Stimulated activated naive CD8-positive, alpha-beta T cell treated with anti-CD3 and anti-CD28 coated beads, Interleukin-15, amount 100 ng/mL, for 72 hours (primary cell): Measurements from ENCODE around the gene CRADD.
"Not testable (repeated sequence)": the region's sequence is repeated elsewhere in the genome, so short reads cannot be mapped to it uniquely, and the experiment has no call there.

ENCODE experiments used
- ATAC-seq: fragments of 150-1000 bp; cut with Tn5 transposase; 2 replicates; pipeline ENCODE4 v1.10.0; 2021; ENCODE audit warnings: mild to moderate bottlenecking, moderate library complexity
- DNase-seq, 2 donors: peaks; one replicate each; pipeline ENCODE4 v3.0.0; 2021 to 2022
- H3K27ac Mint-ChIP-seq, 2 donors: one replicate each; pipeline ENCODE4 v1.8.0; 2022; ENCODE audit warnings: mild to moderate bottlenecking in 2 of 2, mixed read lengths in 2 of 2, moderate library complexity in 2 of 2
- H3K27me3 Mint-ChIP-seq: one replicate; pipeline ENCODE4 v1.8.0; 2022; ENCODE audit warnings: mixed read lengths
- H3K4me1 Mint-ChIP-seq: one replicate; pipeline ENCODE4 v1.8.0; 2022; ENCODE audit warnings: mild to moderate bottlenecking, mixed read lengths
- H3K4me3 Mint-ChIP-seq, 2 donors: one replicate each; pipeline ENCODE4 v1.8.0; 2022; ENCODE audit warnings: mild to moderate bottlenecking in 2 of 2, mixed read lengths in 2 of 2, moderate library complexity in 1 of 2
- H3K9me3 Mint-ChIP-seq, 2 donors: one replicate each; pipeline ENCODE4 v1.8.0; 2022; ENCODE audit warnings: mixed read lengths in 2 of 2

The CRADD gene

GRCh38 chr12:93784339-93785086 lies 107.3 kb downstream of the CRADD start:
- DNase-seq (peak; percentile 49 to 50), ATAC-seq (peak; percentile 71)
- Mint-ChIP-seq H3K4me1 (peaks cover 59% of the 10 kb centered on the region), H3K27ac (peak overlapping the region; percentile 93 to 96), H3K4me3 (peak overlapping the region; percentile 63 to 64), H3K9me3 (peaks cover 11 to 14% of the 10 kb centered on the region in 2 donors), H3K27me3 (no peaks in the 10 kb centered on the region)

- ATAC-seq = peak; percentile 91
- DNase-seq = peak; percentile 50 to 68
- H3K4me3 Mint-ChIP-seq = peak overlapping the region; percentile 64 to 65
- peaks cover 58% of the 10 kb centered on the region for H3K4me1 Mint-ChIP-seq
- H3K27ac Mint-ChIP-seq = peak overlapping the region; percentile 93 to 95
- H3K9me3 Mint-ChIP-seq = peaks cover 6 to 14% of the 10 kb centered on the region in 2 donors
- no peaks in the 10 kb centered on the region for H3K27me3 Mint-ChIP-seq
Measured at GRCh38 chr12:93785249-93786010, 108.3 kb downstream of the CRADD start.

DNA sequence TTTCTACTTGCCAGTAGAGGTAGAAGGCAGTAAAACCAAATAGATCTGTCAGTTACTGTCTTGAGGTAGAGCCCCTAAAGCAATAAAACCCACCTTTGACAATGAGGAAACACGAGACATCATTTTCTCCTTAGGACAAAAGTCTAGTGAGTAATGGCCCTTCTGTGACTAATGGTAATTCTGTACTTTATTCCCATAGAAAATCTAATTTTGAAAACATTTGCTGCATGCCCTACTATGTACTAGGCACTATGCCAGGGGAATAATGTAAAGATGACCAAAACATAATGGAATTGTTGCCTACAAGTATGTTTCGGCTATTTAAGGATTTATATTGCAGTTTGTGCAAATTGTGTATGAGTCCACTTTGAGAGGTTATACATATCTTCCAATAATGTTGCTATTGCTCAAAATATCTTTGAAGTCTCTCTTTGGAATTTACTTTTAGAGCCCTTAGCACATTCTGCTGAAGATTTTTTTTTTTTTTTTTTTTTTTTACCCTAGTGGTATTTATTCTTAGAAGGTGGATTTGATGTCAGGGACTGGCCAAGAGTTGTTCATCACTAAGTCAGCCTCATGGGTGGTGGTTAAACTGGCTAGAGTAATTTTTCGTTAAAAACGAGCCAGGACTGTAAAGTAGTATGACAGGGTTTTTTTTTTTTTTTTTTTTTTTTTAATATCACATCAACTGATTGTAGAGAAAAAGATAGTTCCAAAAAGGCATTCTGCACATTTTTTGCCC lies 109.7 kb downstream of the CRADD start:
- ATAC-seq = no peak
- H3K27ac Mint-ChIP-seq = no peak overlapping the region

GRCh38 chr12:93788853-93789252 lies 111.7 kb downstream of the CRADD start:
- ATAC-seq (no peak), DNase-seq (no peak)
- Mint-ChIP-seq H3K27ac (peak overlapping the region in 1 of 2 donors; percentile 83), H3K4me3 (peak overlapping the region; percentile 0 to 31), H3K27me3 (no peaks in the 10 kb centered on the region), H3K4me1 (peaks cover 42% of the 10 kb centered on the region), H3K9me3 (peaks cover 6 to 7% of the 10 kb centered on the region in 2 donors)

More for the DNA sequence above, 109.7 kb downstream of the CRADD start:
- H3K9me3 Mint-ChIP-seq = peaks cover 6 to 8% of the 10 kb centered on the region in 2 donors
- peaks cover 44% of the 10 kb centered on the region for H3K4me1 Mint-ChIP-seq
- DNase-seq = no peak
- H3K27me3 Mint-ChIP-seq = no peaks in the 10 kb centered on the region
- no peak overlapping the region for H3K4me3 Mint-ChIP-seq

- peaks cover 6 to 7% of the 10 kb centered on the region in 2 donors for H3K9me3 Mint-ChIP-seq
- no peak for ATAC-seq
- H3K4me1 Mint-ChIP-seq = peaks cover 32% of the 10 kb centered on the region
- H3K27ac Mint-ChIP-seq = no peak overlapping the region
- H3K4me3 Mint-ChIP-seq = no peak overlapping the region
- no peak for DNase-seq
- H3K27me3 Mint-ChIP-seq = no peaks in the 10 kb centered on the region
Measured at GRCh38 chr12:93789767-93790166, 112.6 kb downstream of the CRADD start.

DNA sequence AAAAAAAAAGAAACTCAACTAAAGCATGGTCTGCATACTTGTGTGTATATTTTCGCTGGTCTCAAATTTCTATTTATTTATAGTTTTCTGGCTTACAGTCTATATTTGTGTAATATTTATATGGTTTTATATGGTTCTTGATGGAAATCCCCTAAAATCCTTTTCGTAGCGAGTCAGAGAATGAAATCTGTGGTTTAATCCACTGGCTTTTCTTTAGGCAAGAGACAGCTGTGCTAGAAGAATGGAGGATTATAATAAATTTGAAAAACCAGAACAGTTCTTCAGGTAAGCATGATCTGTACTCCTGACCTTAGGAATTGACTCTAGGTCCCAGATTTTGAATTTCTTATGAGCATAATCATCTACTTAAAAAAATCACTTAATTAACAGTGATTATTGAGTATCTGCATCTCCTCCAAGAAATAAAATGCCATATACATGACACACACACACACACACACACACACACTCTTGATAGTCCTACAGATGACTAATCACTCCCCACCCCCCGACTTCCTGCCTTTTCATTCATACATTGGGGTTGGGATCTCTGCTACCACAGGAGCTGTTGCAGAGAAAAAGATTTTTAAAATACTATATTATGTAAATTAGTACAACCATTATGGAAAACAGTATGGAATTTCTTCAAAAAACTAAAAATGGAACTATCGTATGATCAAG lies 113.4 kb downstream of the CRADD start:
- DNase-seq = no peak
- H3K4me3 Mint-ChIP-seq = no peak overlapping the region
- ATAC-seq = no peak
- H3K9me3 Mint-ChIP-seq = peaks cover 6 to 7% of the 10 kb centered on the region in 2 donors
- H3K27ac Mint-ChIP-seq = no peak overlapping the region
- peaks cover 24% of the 10 kb centered on the region for H3K4me1 Mint-ChIP-seq
- H3K27me3 Mint-ChIP-seq = no peaks in the 10 kb centered on the region

DNA sequence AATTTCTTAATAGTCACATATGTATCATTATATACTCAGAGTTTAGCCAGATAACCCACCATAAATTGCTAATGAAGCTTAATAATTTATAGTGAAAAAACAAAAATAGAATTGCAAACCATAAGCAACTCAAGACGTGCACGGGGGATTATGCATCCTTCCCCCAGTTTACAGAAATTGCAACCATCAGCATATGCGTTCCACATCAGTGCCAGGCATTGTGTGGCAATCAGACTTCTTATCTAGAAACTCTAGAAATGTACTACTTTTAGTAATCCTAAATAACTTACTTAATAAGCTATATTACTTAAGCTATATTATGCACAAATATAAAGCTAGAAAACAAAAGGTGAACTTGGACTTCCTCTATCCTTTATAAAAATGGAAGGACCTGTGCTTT lies 115.8 kb downstream of the CRADD start:
- peaks cover 19% of the 10 kb centered on the region for H3K4me1 Mint-ChIP-seq
- H3K27me3 Mint-ChIP-seq = no peaks in the 10 kb centered on the region
- H3K27ac Mint-ChIP-seq = no peak overlapping the region
- DNase-seq (no peak), ATAC-seq (no peak)
- peaks cover 2 to 3% of the 10 kb centered on the region in 2 donors for H3K9me3 Mint-ChIP-seq
- H3K4me3 Mint-ChIP-seq = no peak overlapping the region

- H3K4me1 Mint-ChIP-seq = peaks cover 21% of the 10 kb centered on the region
- H3K27ac Mint-ChIP-seq = no peak overlapping the region
- DNase-seq (no peak), ATAC-seq (no peak)
- H3K9me3 Mint-ChIP-seq = no peaks in the 10 kb centered on the region
- no peaks in the 10 kb centered on the region for H3K27me3 Mint-ChIP-seq
- H3K4me3 Mint-ChIP-seq = no peak overlapping the region
Measured at GRCh38 chr12:93793983-93794382, 116.8 kb downstream of the CRADD start.

GRCh38 chr12:93794738-93795137 lies 117.6 kb downstream of the CRADD start:
- no peak overlapping the region for H3K4me3 Mint-ChIP-seq
- H3K9me3 Mint-ChIP-seq = no peaks in the 10 kb centered on the region
- no peak for ATAC-seq

GRCh38 chr12:93795352-93795751 lies 118.2 kb downstream of the CRADD start:
- Mint-ChIP-seq H3K4me3 (no peak overlapping the region), H3K4me1 (peaks cover 9% of the 10 kb centered on the region), H3K27me3 (no peaks in the 10 kb centered on the region), H3K9me3 (no peaks in the 10 kb centered on the region), H3K27ac (no peak overlapping the region)
- ATAC-seq (no peak), DNase-seq (no peak)

More at GRCh38 chr12:93794738-93795137, 117.6 kb downstream of the CRADD start:
- no peak for DNase-seq
- no peaks in the 10 kb centered on the region for H3K27me3 Mint-ChIP-seq
- H3K4me1 Mint-ChIP-seq = peaks cover 13% of the 10 kb centered on the region
- no peak overlapping the region for H3K27ac Mint-ChIP-seq

GRCh38 chr12:93796729-93797128 lies 119.6 kb downstream of the CRADD start:
- Mint-ChIP-seq H3K4me3 (no peak overlapping the region), H3K9me3 (no peaks in the 10 kb centered on the region), H3K27ac (no peak overlapping the region), H3K4me1 (peaks cover 9% of the 10 kb centered on the region), H3K27me3 (no peaks in the 10 kb centered on the region)
- no peak for DNase-seq
- no peak for ATAC-seq

GRCh38 chr12:93798279-93799151 lies 121.3 kb downstream of the CRADD start:
- Mint-ChIP-seq H3K4me3 (no peak overlapping the region), H3K9me3 (no peaks in the 10 kb centered on the region), H3K27me3 (no peaks in the 10 kb centered on the region), H3K27ac (no peak overlapping the region), H3K4me1 (peaks cover 25% of the 10 kb centered on the region)
- ATAC-seq = peak; percentile 67
- no peak for DNase-seq

GRCh38 chr12:93801666-93802065 lies 124.5 kb downstream of the CRADD start:
- not testable (repeated sequence) for H3K9me3 Mint-ChIP-seq, DNase-seq, H3K27me3 Mint-ChIP-seq, ATAC-seq, H3K4me3 Mint-ChIP-seq
- Mint-ChIP-seq H3K4me1 (peaks cover 41% of the 10 kb centered on the region), H3K27ac (peak overlapping the region in 1 of 2 donors; percentile 12)

DNA sequence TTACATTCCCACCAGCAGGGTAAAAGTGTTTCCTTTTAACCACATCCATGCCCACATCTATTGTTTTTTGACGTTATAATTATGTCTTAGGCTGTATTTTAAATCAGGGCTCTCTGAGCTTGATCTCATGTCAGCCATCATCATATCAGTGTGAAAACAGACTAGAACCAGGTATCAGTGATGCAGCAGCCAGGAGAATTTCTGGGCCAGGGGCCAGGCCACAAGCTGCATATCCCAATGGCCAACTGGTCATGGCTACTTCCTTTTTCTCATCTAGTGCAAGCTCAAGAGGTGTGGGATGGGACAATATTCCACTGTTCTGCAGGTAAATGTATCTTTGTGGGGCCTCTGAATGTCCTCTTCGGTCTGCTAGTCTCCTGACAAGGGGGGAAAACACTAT lies 125.1 kb downstream of the CRADD start:
- Mint-ChIP-seq H3K9me3 (peaks cover 0 to 8% of the 10 kb centered on the region in 2 donors), H3K4me1 (peaks cover 47% of the 10 kb centered on the region), H3K4me3 (no peak overlapping the region), H3K27me3 (no peaks in the 10 kb centered on the region), H3K27ac (peak overlapping the region in 1 of 2 donors; percentile 54)
- DNase-seq (no peak), ATAC-seq (no peak)
